ENCODE data around the gene PRKCD.

DNA sequence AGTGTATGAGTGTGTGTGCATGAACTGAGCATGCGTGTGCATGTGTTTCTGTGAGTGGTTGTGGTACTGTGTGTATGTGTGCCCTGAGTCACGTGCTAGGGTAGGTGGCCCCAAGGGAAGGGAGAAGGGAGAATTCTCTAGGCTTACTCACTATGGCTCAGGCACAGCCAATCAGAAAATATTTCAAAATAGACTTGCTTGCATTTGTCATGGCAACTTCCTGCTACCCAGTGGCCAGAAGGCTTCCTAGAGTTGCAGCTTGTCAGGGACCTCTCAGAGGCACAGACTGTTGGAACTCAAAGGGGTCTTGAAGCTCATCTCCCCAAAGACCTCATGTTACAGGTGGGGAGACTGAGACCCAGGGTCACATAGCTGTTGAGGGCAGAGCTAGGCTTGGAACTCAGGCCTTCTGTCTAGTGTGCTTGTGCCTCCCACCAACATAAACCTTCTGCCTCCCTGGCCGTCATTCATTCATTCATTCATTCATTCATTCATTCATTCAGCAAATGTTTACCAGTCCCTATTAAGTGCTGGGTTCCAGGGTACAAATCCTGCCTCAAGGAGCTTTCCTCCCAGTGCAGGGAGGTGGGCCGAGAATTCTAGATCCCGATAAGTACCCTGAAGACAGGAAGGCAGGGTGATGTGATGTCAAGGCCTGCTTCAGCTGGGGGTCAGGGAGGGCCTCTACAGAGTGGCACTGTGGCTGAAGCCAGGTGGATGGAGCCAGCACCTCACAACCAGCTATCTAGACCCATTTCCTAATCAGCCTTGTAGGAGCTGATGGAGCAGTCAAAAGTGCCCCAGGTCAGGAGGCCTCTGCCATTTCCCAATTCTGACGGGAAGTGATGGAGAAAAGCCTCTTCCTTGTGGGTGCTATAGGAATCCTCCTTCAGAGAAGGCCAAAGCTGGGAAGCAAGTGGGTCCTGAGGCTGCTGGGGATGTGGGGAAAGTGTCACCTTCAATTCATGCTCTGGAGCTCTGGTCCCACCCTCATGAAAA, 19.9 kb upstream of the PRKCD start:
- TF ChIP-seq EZH2 (IDR thresholded peaks at IDR 0.05) (no peak), POLR2AphosphoS5 (IDR thresholded peaks at IDR 0.05; ENCODE audit: borderline replicate concordance, low read depth, low read length) (no peak)

Data from SK-N-MC (cell line).